Ureter (tissue), 1 donor: ENCODE data around the gene ATOH8. TPM values are rescaled to one million over a fixed set of nuclear protein-coding genes. Genes with fewer than 3 reads are reported as not detected.

Experiments used
- DNase-seq: peaks from one replicate; pipeline ENCODE4 v3.0.0-alpha.2; 2020; ENCODE audit warnings: low spot score
- total RNA-seq: library from RNA; stranded (reverse); gene quantifications from one replicate; pipeline ENCODE4 v1.2.4, GENCODE V29; 2023
- donor health status: DM: yes; HTN: yes; CAD: no.

ATOH8 gene
- total RNA-seq, 1 donor from 2014 or later, result 21.8 TPM

DNA sequence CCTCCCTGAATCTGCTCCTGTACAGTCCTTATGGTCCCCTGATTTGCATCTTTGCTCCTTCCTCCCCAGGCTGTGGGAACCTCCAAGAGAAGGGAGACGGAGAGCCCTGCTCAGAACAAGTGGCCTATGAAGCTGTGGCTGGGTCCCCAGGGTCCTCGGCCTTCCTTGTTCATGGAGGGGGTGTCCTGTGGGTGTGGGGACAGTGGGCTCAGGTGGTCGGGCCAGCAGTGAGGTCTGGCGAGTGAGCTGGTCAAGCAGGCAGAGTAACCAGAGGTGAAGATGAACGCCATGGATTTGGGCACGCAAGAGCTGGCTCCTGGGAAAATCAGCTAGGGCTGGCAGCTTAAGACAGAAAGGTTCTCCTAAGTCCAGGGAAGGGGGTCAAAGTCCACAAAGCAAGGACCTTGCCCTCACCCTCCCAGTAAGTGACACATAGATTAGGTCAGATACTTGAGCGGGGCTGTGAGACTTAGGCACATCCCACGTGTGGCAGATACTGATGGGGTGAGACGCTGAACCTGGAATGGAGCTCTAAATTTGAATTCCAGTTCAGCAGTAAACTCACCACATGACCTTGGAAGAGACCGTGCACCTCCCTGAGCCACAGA is 34.8 kb upstream of the ATOH8 start:
- no peak for DNase-seq

DNA sequence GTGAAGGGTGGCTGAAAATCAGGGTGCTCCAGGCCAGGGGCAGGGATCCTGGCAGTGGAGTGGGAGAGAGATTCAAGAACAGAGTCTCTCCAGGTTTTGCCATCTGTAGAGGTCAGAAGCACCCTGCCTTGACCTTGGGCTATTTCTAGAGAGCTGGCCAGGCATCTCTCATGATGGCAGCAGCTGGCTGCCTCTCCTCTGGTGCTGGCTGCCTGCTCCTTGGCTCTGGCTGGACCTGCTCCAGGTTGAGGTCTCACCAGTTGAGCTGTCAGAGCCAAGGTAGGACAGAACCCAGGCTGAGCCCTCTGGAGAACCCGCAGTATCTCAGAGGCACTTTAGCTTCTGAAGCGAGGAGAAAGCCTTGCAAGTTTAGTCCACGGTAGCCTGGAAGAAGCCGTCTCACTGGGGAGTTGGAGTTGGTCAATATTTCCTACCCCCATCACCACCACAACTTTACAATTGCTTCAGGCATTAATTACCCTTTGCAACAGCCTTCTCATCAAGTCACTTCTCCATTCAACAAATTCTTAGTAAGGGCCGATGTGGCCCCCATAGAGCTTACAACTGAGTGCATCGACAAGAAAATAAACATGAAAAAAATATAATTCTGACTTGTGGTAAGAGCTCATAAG is 34.1 kb upstream of the ATOH8 start:
- no peak for DNase-seq

DNA sequence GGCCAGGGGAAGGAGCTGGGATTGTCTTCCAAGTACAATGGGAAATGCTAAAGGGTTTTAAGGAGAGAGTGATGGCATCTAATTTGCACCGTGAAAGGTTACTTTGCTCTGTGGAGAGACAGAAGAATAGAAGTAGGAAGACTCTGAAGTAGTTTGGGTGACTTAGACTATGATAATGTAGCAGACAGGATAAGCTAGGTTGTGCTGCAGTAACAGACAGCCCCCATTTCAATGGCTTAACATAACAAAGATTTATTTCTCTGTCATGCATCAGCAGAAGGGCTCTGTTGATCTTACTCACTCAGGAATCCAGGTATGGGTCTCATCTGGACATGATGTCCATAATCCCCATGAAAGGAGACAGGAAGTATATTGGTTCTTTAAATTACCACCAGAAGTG is 33.3 kb upstream of the ATOH8 start:
- no peak for DNase-seq

DNA sequence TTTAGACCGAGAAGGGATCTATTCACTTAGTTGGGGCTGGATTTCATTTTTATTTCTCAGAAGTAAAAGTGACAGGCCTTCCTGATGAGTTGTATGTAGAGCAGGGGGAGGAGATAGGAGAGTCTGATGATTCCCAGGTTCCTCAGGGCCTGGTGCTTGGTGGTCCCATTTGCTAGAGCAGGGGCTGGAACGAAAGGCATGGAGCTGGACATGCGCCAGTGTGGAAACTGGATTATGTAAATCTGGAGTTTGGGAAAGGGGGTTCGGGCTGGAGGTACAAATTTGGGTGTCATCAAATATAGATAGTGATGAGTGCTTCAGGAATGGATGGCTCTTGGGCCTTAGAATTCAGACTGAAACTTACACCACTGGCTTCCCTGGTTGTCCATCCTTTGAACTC is 32.1 kb upstream of the ATOH8 start:
- no peak for DNase-seq

DNA sequence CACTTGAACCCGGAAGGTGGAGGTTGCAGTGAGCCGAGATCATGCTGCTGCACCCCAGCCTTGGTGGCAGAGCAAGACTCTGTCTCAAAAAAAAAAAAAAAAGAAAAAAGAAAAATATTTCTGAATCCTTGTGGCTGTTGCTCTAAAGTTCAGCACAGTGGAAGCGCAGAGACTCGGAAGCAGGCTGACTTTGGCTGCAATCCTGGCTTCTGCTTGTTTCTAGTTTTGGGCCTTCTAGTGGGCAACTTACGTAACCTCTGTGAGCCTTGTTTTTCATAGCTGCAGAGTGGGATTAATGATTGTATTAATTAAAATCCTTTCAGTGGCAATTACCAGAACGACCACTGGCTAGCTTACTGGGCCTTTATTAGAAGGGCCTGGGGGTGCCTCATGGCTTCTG is 31.3 kb upstream of the ATOH8 start:
- DNase-seq, result no peak

DNA sequence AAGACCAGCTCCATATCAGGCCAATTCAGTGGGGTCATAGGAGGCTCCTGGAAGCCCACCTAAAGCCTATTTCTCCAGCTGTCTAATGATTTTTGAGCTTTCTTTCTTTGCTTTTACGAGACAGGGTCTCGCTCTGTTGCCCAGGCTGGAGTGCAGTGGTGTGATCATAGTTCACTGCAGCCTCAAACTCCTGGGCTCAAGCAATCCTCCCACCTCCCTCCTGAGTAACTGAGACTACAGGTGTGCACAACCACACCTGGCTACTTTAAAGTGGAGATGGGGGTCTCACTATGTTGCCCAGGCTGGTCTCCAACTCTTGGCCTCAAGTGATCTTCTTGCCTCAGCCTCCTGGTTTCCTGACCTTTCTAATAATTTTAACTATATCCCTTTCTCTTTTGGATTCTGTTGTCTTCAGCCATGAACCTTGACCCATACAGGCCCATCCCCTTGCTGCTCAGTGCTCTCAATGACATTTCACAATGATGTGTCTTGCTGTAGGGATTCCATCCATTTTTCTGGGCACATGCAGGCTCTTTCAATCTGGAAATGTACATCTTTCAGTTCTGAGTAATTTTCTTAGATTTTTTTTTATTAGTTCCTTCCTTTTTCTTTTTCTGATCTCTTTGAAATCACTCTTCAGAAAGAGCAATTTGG is 30.0 kb upstream of the ATOH8 start:
- DNase-seq, result no peak

DNA sequence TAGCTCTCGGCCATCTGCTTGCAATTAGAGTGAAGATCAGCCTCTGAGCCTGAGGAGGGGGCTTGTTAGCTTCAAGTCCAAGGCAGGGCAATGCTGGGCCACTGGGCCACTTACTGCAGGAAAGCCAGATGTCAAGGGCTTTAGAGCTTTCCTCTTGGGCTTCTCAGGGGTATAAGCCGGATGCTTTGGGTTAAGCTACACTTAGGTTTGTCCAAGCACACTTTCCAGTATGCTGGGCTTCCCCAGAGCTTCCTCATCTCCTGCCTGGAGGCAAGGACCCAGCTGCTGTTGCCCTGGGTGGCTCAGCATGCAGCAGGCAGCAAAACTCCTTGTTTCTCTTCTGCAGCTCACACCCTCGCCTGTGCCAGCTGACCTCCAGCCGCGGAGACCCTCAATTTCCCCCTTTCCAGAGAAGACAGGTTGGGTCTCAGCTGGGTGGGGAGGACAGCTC is 29.0 kb upstream of the ATOH8 start:
- no peak for DNase-seq

DNA sequence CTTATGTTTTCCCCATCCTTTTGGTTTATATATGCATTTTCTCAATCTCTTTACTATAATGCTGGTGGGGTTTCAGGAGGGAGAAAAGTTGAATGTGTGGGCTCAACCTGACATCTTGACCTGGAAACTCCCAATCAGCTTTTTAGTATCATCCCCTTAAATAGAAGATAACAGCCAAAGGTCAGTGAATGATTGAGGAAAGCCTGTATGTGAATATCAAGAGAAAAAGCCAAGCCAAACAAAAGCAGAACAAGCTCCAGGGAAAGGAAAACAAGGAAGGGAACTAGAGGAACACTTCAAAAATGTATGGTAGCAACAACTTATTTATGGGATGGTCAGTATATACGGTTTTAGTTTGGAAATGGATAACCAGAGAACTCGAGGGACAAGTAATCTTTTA is 28.3 kb upstream of the ATOH8 start:
- DNase-seq, result no peak

DNA sequence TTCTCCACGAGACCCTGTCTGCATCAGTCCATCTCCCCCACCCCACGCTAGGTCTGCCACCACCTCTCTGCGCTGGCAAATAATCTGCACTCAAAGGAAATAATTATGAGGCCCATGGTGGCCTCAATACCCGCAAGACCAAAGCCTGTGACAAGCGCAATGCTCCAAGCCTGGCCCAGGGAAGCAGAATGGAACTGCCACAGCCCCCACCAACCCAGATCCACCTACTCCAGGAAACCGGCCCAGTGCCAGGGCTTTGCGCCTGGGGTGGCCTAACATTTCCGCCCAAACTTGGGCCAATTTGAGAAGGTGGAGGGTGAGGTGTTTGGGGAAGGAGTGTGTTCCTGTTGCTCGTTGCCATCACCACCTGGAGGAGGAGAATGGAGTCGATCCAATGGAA is 26.0 kb upstream of the ATOH8 start:
- DNase-seq, result no peak

DNA sequence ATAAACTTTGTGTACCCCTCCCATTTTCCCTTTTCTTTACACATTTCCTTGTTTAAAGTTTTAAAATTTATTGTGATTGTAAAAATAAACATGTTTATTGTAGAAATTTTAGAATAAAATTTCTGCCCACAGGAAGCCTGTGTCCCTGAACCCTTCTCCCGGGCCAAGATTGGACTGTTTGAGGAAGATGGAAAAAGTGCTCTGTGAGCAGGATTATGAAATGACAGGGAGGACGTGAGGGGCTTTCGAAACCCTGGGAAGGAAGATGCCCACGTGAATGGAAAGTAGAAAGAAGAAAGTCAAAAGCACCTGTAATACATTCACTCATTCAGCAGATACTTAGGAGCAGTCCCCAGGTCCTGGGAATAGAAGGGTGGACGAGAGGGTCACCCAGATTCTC is 25.4 kb upstream of the ATOH8 start:
- DNase-seq, result no peak

DNA sequence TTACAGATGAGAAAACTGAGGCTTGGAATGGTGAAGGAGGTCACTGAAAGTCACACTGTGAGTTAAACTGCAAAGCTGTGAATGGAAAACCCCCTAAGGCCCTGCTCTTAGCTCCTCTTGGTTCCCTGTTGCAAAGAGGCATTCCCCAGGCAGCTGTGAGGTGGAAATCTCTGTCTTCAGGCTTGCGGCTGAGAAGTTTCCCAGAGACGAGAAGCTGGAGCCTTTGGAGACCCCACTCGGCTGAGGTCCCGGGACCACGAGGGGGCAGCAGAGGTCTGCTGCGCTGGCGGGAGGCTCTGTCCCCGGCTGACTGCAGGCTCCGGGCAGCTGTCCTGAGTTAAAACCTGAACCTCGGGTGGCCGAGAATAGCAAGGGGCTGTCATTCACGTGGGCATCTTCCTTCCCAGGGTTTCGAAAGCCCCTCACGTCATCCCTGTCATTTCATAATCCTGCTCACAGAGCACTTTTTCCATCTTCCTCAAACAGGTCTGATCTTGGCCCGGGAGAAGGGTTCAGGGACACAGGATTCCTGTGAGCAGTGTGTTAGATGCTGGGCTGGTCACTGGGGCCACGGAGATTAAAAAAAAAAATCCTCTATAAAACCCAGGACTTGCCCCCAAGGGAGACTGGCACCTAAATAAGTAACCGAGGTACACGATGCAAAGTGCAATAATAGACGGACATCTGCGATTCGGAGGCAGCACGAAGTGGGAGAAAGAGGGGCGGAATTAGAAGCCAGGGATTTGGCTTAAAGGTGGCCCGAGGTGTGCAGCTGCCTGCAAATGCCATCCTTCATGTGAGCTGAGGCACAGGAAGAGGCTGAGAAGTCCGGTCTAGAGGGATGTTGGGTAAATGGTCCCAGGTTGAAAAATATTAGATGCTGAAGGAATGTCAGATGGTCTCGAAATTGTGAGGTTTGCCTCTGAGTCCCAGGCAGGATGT is 24.6 kb upstream of the ATOH8 start:
- DNase-seq, result peak; percentile 91

DNA sequence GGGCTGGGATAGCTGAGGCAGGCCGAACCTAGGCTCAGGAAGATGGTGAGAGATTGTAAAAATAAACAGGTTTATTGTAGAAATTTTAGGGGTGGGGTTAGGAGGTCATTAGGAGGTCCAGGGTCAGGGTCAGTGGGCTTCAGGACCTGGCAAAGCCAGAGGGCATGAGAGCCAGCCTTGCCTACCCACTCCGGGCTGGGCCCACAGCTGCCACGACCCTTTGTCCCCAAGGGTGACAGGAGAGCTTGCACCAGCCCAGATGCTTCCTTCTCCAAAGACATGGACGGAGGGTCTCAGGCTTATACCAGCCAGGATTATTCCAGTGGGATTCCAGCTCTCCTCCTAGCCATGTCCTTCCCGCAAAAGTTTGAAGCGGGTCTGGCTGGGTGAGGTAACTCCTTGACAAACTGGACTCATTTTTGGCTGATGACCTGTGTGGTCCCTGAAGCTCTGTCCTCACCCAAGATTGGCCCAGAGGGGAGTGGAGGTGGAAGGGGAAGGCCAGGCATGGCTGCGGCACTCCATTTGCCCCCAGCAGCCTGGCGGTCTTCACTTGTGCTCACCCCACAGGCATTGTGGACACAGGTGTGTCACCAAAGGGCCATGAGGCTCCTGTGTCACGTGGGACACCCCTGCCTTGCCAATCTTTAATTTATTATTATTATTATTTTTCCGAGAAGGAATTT is 23.8 kb upstream of the ATOH8 start:
- no peak for DNase-seq

DNA sequence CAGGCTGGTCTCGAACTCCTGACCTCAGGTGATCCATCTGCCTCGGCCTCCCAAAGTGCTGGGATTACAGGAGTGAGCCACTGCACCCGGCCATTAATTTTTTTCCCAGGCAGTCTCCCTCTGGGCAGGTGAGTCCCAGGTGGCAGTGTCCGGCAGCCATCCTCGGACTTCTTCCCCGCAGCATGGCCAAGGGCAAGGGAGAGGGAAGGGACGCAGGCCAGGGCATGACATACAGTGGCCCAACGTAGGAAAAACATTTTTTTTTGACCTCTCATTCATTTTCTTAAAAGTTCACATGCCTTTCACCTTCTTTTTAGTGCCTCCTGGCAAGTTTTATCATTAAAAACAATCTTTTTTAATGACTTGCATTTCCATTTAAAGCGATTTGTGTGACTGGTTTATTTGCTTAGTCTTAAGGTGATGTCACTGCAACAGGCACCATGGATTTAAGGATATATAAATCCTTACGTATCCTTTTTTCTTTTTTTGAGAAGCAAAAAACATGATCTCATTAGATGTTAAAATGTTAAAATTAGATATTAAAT is 23.0 kb upstream of the ATOH8 start:
- DNase-seq, result no peak

DNA sequence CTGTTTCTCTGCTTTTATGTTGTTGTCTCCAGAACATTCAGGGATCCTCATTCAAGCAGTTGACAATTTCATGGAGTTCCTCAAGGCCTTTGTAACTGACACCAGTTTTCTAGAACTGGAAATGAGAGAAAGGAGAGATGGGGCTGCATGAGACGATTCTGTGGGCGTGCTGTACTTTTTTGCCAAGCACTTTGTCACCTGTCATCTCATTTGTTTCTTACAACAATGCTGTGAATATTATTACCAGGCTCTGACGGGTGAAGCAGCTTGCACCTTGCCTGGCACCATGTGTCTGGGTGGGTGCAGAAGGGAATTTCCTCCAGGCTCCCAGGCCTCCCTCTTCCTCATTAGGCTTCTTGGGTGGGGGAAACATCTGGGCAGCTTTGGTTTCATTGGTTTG is 22.2 kb upstream of the ATOH8 start:
- no peak for DNase-seq

DNA sequence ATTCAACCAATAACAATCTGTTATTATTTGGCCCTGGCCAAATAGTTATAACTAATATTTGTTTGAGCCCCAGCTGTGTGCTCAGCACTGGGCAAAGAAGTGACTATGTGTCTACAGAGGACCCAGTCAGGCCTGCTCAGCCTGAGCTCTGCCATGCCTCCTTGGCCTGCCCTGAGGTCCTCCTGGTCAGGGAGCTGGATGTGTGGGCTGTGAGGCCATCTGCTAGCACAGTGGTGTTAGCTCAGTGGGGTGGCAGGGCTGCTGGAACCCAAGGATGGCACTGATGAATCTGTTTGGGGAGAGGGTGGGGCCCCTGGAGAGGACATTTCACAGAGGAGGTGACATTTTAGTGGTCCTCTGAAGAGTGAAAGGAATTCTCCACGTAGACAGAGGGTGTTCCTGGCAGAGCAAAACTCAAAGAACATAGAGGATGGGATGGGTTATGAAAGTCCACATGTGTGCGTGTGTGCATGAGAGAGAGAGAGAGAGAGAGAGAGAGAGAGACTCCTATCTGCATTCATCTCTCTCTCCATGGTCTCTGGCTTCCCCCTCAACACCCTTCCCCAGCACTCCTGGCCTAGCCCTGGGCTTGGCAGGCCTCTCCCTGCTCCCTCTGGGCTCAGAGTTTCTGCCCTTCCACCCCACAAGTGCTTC is 21.2 kb upstream of the ATOH8 start:
- DNase-seq, result no peak

DNA sequence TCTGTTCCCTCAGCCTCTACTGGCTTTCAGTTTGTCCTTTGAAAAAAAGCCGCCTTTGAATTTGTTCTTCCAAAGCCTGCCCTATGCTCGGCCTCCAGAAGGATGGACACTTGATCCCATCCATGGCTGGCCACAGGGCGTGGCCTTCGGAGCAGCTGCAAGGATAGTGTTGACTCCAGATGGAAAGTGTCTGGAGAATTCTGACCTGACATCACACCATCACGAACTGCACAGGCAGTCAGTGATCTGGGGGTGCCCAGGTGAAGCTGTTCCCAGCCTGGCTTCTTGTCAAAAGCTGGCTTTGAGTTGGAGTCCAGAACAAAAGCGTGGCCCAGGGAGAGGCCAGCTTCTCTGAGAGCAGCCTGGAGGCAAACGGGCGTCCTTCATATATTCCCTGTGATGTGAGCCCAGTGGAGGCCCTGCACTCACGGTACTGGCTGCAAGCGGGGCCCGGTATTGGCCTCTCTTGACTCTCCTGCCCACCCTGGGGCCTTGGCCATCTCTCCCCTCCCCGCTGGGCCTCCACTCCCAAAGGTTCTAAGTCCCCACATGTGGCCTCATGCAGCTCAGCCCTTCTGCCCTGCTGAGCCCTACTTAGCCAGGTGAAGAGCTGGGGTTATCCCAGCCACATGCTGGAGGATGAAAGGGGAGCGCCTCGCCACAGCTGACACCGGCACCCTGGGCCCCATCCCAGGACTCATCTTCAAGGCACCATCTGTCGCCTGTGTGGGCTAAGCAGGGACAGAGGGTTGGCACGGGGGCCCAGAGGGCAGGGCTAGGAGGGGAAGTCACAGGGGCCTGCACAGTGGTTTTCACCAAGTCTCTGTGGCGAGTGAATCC is 20.4 kb upstream of the ATOH8 start:
- DNase-seq, result no peak

DNA sequence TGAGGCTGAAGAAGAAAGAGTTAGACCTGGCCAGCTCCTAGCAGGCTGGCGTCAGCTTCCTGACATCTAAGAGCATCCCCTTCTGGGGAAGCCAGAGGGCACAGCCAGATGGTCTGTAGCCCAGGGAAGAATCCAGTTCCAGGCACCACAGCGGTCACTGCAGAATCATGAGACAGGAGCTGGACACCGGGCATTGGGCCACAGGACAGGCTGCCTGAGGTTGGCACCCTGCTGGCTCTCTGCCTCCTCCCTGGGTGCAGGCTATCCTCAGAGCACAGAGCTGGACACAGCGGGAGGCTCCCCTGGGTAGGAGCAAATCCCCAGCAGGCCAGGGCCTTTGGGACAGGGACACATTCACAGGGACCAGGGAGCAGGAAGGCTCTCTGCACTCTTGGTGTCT is 19.8 kb upstream of the ATOH8 start:
- no peak for DNase-seq

DNA sequence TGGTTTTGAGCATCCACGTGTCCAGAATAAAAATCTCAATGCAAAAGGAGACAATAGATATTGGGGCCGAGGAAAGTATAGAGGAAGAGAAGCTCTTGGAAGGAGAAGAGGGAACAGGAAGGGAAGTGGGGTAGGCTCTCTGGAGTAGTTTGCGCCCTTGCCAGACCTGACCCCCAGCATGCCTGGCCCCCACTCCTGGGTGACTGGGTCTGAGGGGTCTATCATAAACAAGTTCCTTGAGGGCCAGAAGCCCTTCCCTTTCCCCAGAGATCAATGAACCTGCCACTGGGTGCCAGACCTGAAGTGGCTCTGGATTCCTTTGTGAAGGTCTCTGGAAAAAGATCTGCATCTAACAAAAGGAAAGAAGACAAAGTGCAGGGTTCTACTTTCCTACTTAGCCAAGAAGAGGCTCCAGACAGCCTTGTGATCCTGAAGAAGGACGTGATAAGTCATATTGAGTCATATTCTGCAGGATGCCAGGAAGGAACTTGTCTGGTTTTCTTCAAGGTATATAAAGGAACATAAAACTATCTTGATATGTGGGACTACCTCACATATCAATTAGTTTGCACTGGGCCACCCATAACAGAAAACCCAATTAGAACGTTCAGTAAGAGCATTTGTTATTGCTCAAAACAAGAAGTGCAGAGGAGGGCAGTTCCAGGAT is 18.7 kb upstream of the ATOH8 start:
- no peak for DNase-seq

DNA sequence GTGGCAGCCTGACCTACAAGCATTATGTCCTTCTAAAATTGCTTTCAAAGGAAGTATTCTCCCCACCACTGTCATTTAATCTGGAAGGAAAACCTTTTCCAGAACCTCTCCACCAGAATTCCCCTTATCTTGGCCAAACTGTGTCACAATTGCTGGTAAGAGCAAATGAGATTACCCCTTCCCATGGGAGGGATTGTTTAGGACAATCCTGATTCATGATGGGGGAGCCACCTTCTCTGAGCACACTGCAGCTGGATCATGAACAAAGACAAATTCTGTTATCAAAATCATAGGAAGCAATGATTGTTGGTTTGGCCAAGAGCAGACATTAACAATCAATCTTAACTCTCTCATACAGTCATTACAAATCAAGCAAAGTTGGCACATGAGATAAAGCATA is 18.1 kb upstream of the ATOH8 start:
- no peak for DNase-seq
